Activated gamma-delta T cell treated with anti-CD3 and anti-CD28 coated beads, Interleukin-2, amount 50 U/mL, for 16 hours (primary cell): ENCODE results near the gene NME9.

Experiments used
- DNase-seq: peaks from one replicate; pipeline ENCODE4 v3.0.0-alpha.2; 2020; ENCODE audit warnings: low read depth

NME9 gene

DNA sequence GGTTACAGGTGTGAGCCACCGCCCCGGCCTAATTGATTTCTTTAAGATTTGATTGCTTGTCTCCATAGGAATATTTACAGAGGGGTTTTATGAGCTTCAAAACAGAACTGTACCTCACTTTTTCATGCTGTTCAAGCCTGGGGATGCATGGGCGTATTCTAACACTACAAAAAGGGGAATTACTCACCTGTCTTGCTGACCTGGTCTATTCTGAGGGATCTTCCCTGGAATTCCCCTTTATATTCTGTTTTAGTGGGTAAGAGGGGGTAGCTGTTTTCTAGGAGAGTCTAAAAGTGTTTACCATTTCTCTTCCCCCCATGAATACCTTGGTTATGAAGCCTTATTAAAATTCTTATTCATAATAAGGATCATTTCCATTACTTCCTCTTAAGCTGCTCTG is 48.1 kb downstream of the NME9 start:
- no peak for DNase-seq

DNA sequence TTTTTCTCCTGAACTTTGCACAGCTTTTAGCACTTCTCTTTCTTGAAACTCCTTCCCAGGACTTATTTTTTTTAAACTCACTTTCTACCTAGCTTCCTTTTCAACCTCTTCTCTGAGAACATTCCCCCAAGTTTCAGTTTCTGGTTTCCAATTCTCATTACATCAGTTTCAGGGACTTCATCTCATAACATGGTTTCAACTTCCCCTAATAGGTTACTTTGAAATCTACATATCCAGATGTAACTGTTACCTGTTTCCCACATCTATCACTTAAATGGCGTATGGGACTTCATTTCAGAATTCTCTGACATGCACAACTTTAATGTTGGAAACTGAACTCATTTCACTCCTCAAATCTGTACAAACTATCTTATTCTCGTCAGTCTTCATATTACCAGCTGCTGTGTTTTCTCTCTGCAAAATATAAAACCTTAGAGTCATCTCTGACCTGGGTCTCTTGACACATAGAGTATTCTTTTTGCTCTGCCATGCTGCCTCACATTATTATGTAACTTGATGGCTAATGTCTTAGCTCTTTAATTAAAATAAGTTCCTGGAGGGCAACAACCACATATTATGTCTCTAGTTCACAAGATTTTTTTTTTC is 58.4 kb downstream of the NME9 start:
- no peak for DNase-seq

DNA sequence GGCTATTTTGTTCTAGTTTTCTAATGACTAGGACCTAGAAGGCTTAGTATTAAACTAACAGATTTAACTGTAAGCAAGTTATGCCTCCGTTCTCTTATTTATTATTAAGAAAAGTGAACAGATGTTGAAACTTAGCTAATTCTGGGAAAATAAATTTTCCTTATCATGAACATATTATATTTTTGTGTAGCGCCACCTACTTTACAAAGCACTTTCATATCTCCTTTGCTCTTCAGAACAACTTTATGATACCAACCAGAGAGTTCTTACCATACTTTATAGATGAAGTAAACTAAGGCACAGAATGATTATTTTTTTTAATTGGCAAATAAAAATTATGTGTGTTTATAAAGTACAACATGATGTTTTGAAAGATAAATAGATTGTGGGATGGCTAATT is 59.4 kb downstream of the NME9 start:
- no peak for DNase-seq

DNA sequence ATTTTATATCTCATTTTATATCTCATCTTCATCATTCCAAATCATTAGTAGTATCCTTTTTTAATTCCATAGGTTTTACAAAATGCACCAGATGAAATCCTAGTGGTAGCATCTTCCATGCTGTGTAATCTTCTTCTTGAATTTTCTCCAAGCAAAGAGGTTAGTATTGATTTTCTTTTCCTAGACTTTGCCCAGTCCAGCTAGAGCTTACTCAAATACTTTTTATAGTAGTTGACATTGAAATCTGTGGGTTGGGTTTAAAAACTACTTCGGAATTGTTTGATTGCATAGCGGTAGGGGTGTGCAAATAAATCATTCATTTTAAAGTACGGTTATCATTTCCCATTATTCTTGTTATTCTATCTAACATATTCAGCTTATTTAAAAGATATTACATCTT is 62.6 kb downstream of the NME9 start:
- no peak for DNase-seq

DNA sequence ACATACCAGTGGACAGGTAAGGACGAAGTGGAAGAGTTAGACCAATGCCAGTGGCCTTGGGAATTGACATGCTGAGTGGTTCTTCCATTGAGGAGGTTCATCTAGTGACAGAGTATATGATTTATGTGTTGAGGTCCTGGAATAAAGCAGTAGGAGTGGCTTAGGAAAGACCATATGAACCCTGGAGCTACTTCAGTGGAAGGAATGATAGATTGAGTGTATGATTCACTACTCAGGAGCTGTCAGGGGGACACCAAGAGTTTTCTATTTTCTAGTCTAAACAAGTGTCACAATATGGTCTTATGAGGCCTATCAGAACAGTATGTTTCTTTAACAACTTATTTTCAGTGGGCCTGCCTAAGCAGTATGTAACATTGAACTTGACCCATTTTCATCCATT is 63.9 kb downstream of the NME9 start:
- DNase-seq: no peak

DNA sequence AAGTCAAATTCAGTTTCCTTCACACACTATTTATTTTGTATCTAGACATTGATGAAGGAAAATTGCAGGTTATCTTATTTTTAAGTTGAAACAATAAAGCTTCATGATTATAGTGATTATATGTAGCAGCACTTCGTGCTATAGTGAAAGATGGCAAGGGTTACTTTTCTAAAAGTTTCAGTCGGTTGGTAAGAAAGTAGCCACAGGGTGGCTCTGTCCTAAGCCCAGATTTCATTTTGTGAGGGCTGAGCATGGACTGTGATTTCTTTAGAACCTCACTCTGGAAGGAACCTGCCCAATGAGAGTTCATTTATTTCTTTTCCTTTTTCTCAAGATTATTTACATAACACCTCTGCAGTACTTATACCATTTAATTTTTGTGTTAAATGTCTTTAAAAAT is 66.5 kb downstream of the NME9 start:
- DNase-seq: no peak

DNA sequence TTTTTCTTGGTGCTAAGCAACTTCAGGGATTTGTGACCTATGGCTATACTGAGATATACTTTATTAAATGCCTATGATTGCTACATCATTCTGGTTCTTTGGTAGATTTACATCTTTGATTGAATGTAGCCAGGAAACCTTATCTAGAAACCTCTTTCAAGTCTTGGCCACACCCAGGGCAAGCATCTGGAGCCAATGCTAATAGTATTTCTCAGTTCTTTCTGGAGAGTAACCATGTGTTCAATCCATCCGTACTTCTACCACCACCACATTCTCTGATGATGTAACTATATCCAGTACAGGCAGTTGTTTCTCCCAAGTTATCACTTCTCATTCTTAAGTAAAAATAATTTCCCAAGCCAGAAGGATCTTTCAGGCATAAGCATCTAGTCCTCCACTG is 69.0 kb downstream of the NME9 start:
- no peak for DNase-seq

DNA sequence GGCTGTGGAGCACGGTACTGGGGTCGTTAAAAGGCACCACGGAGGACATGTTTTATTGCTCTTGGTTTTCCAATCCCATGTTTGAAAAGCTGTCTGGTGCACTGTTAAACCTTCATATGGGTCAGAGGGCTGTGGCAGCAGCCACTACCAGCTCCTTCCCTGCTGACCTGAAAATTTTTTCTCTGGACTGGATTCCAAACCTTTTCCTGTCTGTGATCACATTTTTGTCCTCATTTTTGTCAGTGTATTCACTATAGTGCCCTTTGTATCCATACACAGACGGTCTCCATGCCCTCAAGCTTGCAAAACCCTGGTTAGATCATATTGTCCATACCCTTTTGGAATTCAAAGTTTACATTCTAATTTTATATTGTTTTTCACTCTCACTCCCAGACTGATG is 70.5 kb downstream of the NME9 start:
- DNase-seq: no peak

DNA sequence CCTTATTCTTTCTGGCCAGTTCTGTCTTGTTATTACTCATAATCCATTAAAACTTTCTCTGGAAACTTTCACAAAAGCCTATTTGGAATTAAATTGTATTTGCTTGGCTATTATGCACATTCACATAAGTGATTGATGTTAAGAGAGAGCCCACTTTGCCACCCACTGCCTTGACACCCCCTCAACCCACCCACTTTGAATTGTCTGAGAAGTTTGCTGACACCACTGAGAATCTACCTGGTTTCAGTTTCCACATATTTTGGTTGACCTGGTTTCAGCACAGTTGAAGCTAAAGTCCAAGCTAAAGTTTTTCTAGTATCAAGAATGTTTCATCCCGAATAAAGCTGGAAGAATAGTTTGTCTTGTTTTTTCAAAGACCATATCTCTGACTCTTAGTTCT is 71.7 kb downstream of the NME9 start:
- no peak for DNase-seq

DNA sequence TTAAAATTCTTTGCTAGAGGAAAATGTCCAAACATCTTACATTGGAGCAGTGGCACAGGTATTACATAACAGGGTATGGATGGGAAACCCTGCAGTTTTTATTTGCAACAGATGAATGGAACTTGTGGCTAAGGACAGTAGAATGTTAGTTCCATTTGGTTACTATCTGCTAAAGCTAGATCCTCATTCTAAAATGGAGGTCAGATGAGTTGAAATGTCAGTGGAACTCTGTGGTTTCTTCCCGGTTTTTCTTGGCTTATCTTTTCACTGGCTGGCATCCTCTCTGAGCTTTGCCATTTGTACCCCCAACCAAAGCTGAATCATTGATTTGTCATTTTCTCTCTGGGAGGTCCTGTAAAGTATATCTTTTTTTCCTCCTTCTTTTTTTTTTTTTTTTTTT is 73.6 kb downstream of the NME9 start:
- DNase-seq: no peak

DNA sequence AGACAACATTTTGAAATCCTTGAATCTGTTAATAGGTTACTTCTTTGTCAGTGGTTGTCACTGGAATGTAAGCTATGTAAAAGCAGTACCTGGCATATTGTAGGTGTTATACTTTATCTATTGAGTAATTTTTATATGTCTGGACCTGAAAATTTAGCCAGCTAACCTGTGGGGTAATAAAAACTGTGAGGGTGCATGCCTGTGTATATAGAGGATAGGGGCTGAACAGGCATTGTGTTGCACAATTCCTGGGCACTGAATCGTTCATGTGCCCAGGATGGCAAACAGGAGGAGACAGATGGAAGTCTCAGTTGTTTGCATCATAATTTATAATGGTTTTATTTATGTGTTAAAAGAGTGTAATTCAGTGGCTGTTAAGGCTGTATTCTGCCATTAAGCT is 75.4 kb downstream of the NME9 start:
- no peak for DNase-seq

DNA sequence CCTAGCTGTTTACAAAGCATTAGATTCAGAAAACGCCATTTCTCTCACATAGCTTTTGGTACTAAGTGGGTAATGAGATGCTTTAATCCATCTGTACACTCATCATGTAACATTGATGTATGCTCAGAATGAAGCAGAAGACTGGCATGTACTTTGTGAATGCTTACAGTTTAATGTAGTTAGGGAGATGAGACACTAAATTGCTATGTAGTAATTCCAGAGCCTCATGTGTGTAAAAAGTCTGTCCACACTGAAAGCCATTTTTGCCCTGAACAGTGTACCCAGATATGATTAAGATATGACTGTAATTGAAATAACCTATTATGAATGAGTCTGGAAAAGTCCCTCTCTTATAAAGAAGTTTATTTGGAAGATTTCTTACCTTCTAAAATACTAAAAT is 76.0 kb downstream of the NME9 start:
- no peak for DNase-seq
